ENCODE measurements around the gene CFH.

DNA sequence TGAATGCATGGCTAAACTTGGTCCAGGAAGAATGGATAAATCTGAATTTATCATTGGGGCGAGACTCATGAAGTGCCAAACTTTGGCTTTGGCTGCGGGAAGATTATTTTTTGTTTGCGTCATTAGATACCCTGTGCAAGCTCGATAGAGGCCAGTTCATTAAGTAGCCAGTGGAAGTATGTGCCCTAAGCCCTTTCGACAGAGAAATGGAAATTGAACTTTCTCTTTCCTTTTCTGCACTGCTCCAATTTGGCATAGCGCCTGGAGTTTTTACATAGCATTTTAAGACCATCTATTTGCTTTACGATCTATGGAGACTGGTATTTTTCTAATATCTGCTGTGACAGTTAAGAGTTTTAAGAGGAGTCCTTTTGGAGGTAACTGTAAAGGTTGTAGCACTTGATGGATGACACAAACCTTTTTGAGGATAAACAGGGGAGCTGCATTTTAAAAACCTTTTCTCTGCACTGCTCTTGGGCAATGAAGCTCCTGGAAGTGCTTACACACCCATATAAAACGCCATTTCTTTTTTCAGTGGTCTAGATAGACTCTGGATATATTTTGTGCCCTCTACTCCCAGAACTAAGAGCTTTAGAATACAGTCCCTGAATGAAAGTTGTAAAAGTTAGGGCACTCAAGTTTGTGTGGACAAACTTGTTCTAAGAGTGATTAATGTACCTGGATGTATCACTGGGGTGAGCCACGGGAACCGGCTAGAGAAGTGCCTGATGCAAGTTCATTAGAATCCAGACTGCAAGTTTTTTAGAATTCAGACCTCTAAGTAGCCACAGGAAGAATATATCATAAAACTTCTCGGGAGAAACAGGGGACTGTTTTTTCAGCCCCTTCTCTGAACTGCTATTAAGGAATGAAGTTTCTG is 81.5 kb downstream of the CFH start:
- TF ChIP-seq, protein P1, sequence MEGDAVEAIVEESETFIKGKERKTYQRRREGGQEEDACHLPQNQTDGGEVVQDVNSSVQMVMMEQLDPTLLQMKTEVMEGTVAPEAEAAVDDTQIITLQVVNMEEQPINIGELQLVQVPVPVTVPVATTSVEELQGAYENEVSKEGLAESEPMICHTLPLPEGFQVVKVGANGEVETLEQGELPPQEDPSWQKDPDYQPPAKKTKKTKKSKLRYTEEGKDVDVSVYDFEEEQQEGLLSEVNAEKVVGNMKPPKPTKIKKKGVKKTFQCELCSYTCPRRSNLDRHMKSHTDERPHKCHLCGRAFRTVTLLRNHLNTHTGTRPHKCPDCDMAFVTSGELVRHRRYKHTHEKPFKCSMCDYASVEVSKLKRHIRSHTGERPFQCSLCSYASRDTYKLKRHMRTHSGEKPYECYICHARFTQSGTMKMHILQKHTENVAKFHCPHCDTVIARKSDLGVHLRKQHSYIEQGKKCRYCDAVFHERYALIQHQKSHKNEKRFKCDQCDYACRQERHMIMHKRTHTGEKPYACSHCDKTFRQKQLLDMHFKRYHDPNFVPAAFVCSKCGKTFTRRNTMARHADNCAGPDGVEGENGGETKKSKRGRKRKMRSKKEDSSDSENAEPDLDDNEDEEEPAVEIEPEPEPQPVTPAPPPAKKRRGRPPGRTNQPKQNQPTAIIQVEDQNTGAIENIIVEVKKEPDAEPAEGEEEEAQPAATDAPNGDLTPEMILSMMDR (IDR thresholded peaks at IDR 0.05) = no peak
- TF ChIP-seq EP300 (IDR thresholded peaks at IDR 0.05) (no peak), POLR2A (IDR thresholded peaks at IDR 0.05) (no peak)

Data from stomach (tissue), 4 donors.